Activated CD8-positive, alpha-beta T cell treated with anti-CD3 and anti-CD28 coated beads for 36 hours (primary cell): ENCODE measurements around the gene RAX2. TPM values are rescaled to one million over a fixed set of nuclear protein-coding genes. Genes with fewer than 3 reads are reported as not detected.
"Not testable (repeated sequence)": the region's sequence is repeated elsewhere in the genome, so short reads cannot be mapped to it uniquely, and the experiment has no call there.

Source experiments
- ATAC-seq: fragments of 200-7000 bp; cut with Tn5 transposase; one replicate; pipeline ENCODE4 v1.10.0; 2021; ENCODE audit warnings: mild to moderate bottlenecking, moderate library complexity
- CTCF ChIA-PET: fragments of 350-600 bp; sonication (Branson Sonifier 250); formaldehyde crosslinking; loops from one replicate; lab custom pipeline; 2021; ENCODE audit warnings: antibody characterized with exemption; lab: Charles Lee
- POLR2A ChIA-PET: fragments of 350-600 bp; sonication (Branson Sonifier 250); formaldehyde crosslinking; loops from one replicate; lab custom pipeline; 2021; ENCODE audit warnings: antibody characterized with exemption; lab: Charles Lee
- DNase-seq: peaks from one replicate; pipeline ENCODE4 v3.0.0-alpha.2; 2020
- H3K27ac Mint-ChIP-seq: one replicate; pipeline ENCODE4 v1.8.0; 2021; ENCODE audit warnings: mild to moderate bottlenecking, mixed read lengths
- H3K27me3 Mint-ChIP-seq: one replicate; pipeline ENCODE4 v1.8.0; 2021; ENCODE audit warnings: mixed read lengths
- H3K36me3 Mint-ChIP-seq: one replicate; pipeline ENCODE4 v1.8.0; 2021; ENCODE audit warnings: low read depth, mixed read lengths
- H3K4me1 Mint-ChIP-seq: one replicate; pipeline ENCODE4 v1.8.0; 2021; ENCODE audit warnings: low read depth, mixed read lengths
- H3K4me3 Mint-ChIP-seq: one replicate; pipeline ENCODE4 v1.8.0; 2021; ENCODE audit warnings: mild to moderate bottlenecking, moderate library complexity, mixed read lengths
- H3K9me3 Mint-ChIP-seq: one replicate; pipeline ENCODE4 v1.8.0; 2021; ENCODE audit warnings: mixed read lengths
- intact Hi-C: fragments of 100-400 bp; cut with micrococcal nuclease; formaldehyde crosslinking; loops from one replicate; pipeline ENCODE4 v1.10.0; 2022
- total RNA-seq, 2 experiments: library from RNA; stranded (reverse); gene quantifications; one replicate each; pipeline ENCODE4 v1.2.3, GENCODE V29; 2021
- TF ChIP-seq, protein P1 (sequence below): fragments of 200-600 bp; IDR thresholded peaks from one replicate; pipeline ENCODE4 v1.8.0; 2022; ENCODE audit warnings: antibody characterized with exemption, mild to moderate bottlenecking

Gene RAX2
- total RNA-seq, 2 experiments from 2014 or later, result not detected

DNA sequence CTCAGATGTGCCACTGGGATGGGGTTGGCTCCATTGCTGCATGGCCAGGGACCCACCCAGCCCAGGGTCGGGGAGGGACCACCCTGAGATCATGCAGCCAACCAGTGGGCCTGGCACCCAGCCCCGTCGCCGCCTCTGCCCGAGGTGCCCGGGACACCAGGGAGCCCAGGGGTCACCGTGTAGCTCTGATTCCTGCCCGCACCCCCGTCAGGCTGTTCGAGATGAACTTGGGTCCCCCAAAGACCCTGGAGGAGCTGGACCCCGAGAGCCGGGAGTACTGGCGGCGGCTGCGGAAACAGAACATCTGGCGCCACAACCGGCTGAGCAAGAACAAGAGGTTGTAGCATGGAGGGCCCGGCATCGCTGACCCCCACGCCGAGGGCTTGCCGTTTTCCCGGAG is 5.0 kb downstream of the RAX2 start:
- ATAC-seq (no peak), DNase-seq (no peak)
- H3K4me3 Mint-ChIP-seq, result no peak overlapping the region
- H3K36me3 Mint-ChIP-seq, result peaks cover 12% of the 10 kb centered on the region
- no peak overlapping the region for H3K27ac Mint-ChIP-seq
- H3K27me3 Mint-ChIP-seq, result no peaks in the 10 kb centered on the region
- TF ChIP-seq, protein P1, sequence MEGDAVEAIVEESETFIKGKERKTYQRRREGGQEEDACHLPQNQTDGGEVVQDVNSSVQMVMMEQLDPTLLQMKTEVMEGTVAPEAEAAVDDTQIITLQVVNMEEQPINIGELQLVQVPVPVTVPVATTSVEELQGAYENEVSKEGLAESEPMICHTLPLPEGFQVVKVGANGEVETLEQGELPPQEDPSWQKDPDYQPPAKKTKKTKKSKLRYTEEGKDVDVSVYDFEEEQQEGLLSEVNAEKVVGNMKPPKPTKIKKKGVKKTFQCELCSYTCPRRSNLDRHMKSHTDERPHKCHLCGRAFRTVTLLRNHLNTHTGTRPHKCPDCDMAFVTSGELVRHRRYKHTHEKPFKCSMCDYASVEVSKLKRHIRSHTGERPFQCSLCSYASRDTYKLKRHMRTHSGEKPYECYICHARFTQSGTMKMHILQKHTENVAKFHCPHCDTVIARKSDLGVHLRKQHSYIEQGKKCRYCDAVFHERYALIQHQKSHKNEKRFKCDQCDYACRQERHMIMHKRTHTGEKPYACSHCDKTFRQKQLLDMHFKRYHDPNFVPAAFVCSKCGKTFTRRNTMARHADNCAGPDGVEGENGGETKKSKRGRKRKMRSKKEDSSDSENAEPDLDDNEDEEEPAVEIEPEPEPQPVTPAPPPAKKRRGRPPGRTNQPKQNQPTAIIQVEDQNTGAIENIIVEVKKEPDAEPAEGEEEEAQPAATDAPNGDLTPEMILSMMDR, result no peak
- ChIA-PET POLR2A (no interaction called here), CTCF (no interaction called here)
- peaks cover 14% of the 10 kb centered on the region for H3K4me1 Mint-ChIP-seq
- no peaks in the 10 kb centered on the region for H3K9me3 Mint-ChIP-seq
- intact Hi-C loops, result loop anchor here (10.0 kb wide), 1 partner anchor 48 kb away; no protein-coding TSS in a partner anchor

DNA sequence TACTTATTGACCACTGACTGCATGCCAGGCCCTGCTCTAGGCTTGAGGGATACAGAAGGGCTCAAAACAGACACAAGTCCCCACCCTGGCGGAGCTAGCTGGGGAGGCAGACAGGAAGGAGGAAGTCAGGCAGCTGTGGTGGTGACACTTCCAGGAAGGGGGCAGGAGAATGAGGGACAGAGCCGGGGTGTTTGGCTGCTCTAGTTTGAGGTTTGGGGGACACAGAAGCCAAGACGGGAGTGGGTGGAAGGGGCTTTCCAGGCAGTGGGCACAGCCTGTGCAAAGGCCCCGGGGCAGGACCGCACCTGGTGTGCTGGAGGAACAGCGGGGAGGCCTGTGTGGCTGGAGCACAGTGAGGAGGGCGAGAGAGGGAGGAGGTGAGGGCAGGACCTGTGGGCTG is 5.5 kb downstream of the RAX2 start:
- no peaks in the 10 kb centered on the region for H3K27me3 Mint-ChIP-seq
- intact Hi-C loops, result loop anchor here (10.0 kb wide), 1 partner anchor 48 kb away; no protein-coding TSS in a partner anchor
- CTCF ChIA-PET, result no interaction called here
- TF ChIP-seq, protein P1, result no peak
- DNase-seq (peak; percentile 39), ATAC-seq (no peak)
- POLR2A ChIA-PET, result no interaction called here
- peaks cover 12% of the 10 kb centered on the region for H3K36me3 Mint-ChIP-seq
- H3K4me3 Mint-ChIP-seq, result no peak overlapping the region
- peaks cover 19% of the 10 kb centered on the region for H3K4me1 Mint-ChIP-seq
- no peaks in the 10 kb centered on the region for H3K9me3 Mint-ChIP-seq
- peak overlapping the region; percentile 70 for H3K27ac Mint-ChIP-seq

DNA sequence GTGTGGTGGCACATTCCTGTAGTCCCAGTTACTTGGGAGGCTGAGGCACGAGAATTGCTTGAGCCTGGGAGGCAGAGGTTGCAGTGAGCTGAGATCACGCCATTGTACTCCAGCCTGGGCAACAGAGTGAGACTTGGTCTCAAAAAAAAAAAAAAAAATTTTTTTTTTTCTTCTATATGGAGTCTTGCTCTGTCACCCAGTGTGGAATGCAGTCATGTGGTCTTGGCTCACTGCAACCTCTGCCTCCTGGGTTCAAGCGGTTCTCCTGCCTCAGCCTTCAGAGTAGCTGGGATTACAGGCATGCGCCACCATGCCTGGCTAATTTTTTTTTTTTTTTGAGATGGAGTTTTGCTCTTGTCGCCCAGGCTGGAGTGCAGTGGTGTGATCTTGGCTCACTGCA is 6.3 kb downstream of the RAX2 start:
- intact Hi-C loops, result loop anchor here (10.0 kb wide), 1 partner anchor 49 kb away; no protein-coding TSS in a partner anchor
- CTCF ChIA-PET, DNase-seq, H3K27ac Mint-ChIP-seq, H3K4me3 Mint-ChIP-seq, H3K27me3 Mint-ChIP-seq, ATAC-seq, POLR2A ChIA-PET, H3K9me3 Mint-ChIP-seq: not testable (repeated sequence)
- peaks cover 17% of the 10 kb centered on the region for H3K36me3 Mint-ChIP-seq
- H3K4me1 Mint-ChIP-seq, result peaks cover 22% of the 10 kb centered on the region

DNA sequence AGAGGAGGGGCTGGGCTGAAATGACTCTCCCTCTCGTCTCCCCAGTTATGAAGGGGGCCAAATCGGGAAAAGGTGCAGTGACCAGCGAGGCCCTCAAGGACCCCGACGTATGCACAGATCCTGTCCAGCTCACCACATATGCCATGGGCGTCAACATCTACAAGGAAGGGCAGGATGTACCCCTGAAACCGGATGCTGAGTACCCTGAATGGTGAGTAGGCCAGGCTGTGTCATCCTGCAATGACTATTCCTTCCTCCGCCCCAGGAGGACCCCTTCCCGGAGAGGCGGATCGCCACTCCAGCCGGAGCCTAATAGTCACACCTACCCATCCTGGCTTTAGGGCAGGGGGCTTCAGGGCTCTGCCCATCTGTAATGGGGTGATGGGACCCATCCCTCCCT is 6.9 kb downstream of the RAX2 start:
- CTCF ChIA-PET, result no interaction called here
- H3K9me3 Mint-ChIP-seq, result no peaks in the 10 kb centered on the region
- POLR2A ChIA-PET, result no interaction called here
- no peaks in the 10 kb centered on the region for H3K27me3 Mint-ChIP-seq
- H3K4me1 Mint-ChIP-seq, result peaks cover 27% of the 10 kb centered on the region
- ATAC-seq (no peak), DNase-seq (no peak)
- intact Hi-C loops, result loop anchor here (10.0 kb wide), 1 partner anchor 50 kb away; no protein-coding TSS in a partner anchor
- H3K4me3 Mint-ChIP-seq, result no peak overlapping the region
- peaks cover 17% of the 10 kb centered on the region for H3K36me3 Mint-ChIP-seq
- TF ChIP-seq, protein P1, result no peak
- no peak overlapping the region for H3K27ac Mint-ChIP-seq

DNA sequence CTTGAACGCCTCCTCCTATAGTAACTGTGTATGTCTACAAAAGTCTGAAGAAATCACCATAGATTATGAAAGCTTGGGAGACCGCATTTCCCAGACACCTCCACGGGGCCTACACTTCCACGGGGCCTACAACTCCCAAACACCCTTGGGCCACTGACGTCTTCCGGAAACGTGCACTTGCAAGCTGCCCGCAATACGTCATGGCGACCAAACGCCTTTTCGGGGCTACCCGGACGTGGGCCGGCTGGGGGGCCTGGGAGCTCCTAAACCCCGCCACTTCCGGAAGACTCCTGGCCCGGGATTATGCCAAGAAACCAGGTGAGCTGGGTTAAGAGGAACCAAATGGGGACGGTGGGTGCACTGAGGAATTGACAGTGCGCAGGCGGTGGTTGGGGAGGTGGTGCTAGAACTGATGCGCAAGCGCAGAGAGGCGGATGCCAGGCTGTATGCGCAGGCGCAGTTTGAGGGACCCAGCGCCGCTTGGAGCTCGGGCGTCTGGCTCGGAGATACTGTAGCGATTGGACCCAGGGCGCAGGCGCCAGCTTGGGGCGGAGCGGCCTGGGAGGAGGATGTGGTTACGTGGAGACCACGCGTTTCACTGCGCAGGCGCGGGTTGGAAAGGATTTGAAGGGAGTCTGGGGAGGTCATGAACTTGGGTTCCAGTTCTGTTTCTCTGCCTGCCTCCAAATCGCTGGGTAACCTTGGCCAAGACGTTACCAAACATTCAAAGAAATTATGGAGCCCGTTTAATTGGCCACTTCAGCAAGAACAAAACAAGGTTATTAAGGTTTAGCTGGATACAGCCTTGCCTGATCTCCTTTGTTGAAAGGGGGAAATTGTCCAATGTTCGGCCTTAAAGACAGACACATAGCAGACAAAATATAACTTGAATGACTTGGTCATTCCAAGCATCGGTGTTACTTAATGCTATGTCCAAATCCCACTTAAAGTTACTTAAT is 9.2 kb downstream of the RAX2 start, which contains the start of gene MRPL54:
TSS of gene MRPL54 (plus strand) at position 182 of the 959 bp plus-strand sequence. CDS start at position 201, 19 bp downstream.
- ChIA-PET POLR2A (interaction anchor here (0.6 to 2.3 kb wide), 14 partner anchors 11 to 575 kb away, joined by 3 to 10 read pairs (median 4); partner anchors contain the start of genes EEF2 and STAP2), CTCF (interaction anchor here (0.7 to 6.5 kb wide), 14 partner anchors 18 to 637 kb away, joined by 3 to 39 read pairs (median 4); partner anchors contain the start of genes EEF2 and SH3GL1)
- H3K27ac Mint-ChIP-seq, result peak within 1 kb of the TSS; percentile 99
- DNase-seq, result peak; percentile 99
- H3K36me3 Mint-ChIP-seq, result peaks cover 22% of the 10 kb centered on the region
- TF ChIP-seq, protein P1, result no peak
- intact Hi-C loops, result loop anchor here (10.0 kb wide), 1 partner anchor 52 kb away; no protein-coding TSS in a partner anchor
- H3K9me3 Mint-ChIP-seq, result no peaks in the 10 kb centered on the region
- ATAC-seq, result peak; percentile 87
- H3K4me1 Mint-ChIP-seq, result peaks cover 39% of the 10 kb centered on the region
- H3K4me3 Mint-ChIP-seq, result peak within 1 kb of the TSS; percentile 99
- H3K27me3 Mint-ChIP-seq, result no peaks in the 10 kb centered on the region
